Testis (tissue), 2 donors: Measurements from ENCODE around the gene PHGDH.

Experiments used
- POLR2A ChIP-seq: fragments of 450-650 bp; IDR thresholded peaks from one replicate; pipeline ENCODE4 v1.6.1; 2017; ENCODE audit warnings: antibody characterized with exemption, mild to moderate bottlenecking, moderate library complexity
- TF ChIP-seq, protein P1 (sequence below), 3 experiments: fragments of 450-650 bp in 2 of 3; fragments of 200-600 bp in 1 of 3; sonication (generic) in 1 of 3; IDR thresholded peaks; one replicate each; pipeline ENCODE4 v1.5.1; 2016 to 2019; ENCODE audit warnings: antibody characterized with exemption in 3 of 3, mild to moderate bottlenecking in 2 of 3, moderate library complexity in 1 of 3

DNA sequence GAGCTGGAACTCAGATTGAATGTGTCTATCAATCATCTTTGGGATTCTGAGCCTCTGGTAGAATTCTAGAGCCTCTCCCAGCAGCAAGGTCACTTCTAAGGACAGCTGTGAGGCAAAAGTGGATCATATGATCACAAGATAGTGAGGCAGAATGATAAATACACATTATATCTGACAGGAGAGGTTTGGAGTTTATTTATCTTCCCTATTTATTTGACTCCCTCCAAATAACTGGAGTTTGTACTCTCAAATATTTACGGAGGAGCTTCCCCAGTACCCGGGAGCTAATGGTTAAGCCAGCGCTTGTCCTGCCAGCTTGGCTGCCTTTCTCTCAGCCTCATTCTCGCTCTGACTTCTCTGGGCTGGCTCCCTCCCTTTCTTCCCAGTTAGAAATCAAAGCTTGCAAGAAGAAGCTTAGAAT, 54.6 kb downstream of the PHGDH start:
- TF ChIP-seq, protein P1, sequence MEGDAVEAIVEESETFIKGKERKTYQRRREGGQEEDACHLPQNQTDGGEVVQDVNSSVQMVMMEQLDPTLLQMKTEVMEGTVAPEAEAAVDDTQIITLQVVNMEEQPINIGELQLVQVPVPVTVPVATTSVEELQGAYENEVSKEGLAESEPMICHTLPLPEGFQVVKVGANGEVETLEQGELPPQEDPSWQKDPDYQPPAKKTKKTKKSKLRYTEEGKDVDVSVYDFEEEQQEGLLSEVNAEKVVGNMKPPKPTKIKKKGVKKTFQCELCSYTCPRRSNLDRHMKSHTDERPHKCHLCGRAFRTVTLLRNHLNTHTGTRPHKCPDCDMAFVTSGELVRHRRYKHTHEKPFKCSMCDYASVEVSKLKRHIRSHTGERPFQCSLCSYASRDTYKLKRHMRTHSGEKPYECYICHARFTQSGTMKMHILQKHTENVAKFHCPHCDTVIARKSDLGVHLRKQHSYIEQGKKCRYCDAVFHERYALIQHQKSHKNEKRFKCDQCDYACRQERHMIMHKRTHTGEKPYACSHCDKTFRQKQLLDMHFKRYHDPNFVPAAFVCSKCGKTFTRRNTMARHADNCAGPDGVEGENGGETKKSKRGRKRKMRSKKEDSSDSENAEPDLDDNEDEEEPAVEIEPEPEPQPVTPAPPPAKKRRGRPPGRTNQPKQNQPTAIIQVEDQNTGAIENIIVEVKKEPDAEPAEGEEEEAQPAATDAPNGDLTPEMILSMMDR (IDR thresholded peaks at IDR 0.05) = no peak
- no peak for TF ChIP-seq POLR2A
